ENCODE measurements around the gene SNRPD2.

- TF ChIP-seq CTCF (IDR thresholded peaks at IDR 0.05) (no peak), POLR2A (IDR thresholded peaks at IDR 0.05) (no peak)
Observed at GRCh38 chr19:45682908-45683307, 8.8 kb downstream of the SNRPD2 start.

Measured in uterus (tissue), 2 donors.